DMS53 treated with DMSO at 0.1 percent for 48 hours (cell line): ENCODE measurements around the gene CT45A6.
"Not testable (repeated sequence)": the region's sequence is repeated elsewhere in the genome, so short reads cannot be mapped to it uniquely, and the experiment has no call there.

Experiments
- DNase-seq: peaks from one replicate; lab custom pipeline; 2025; ENCODE audit not compliant: unreplicated experiment; lab: John Stamatoyannopoulos, UW

CT45A6 gene, protein sequence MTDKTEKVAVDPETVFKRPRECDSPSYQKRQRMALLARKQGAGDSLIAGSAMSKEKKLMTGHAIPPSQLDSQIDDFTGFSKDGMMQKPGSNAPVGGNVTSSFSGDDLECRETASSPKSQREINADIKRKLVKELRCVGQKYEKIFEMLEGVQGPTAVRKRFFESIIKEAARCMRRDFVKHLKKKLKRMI

DNA sequence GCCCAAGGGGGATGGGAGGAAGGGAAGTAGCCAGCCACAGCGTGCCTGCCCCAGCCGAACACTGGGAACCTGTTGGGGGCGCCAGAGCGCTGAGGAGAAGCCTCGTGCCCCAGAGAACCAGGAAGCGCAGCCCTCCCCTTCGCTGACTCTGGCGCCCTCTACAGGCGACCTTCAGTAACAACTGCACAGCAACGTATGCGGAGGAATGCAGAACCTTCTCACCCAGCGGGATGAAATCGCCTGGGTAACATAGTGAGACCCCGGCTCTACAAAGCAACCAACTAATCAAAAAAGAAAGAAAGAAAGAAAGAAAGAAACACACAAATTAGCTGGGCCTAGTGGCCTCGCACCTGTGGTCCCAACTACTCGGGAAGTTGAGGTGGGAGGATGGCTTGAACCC lies at the start of gene CT45A6:
TSS of gene CT45A6 (minus strand) at position 101 of the 400 bp plus-strand sequence. CDS start 3,794 bp downstream, outside the sequence.
- not testable (repeated sequence) for DNase-seq

DNA sequence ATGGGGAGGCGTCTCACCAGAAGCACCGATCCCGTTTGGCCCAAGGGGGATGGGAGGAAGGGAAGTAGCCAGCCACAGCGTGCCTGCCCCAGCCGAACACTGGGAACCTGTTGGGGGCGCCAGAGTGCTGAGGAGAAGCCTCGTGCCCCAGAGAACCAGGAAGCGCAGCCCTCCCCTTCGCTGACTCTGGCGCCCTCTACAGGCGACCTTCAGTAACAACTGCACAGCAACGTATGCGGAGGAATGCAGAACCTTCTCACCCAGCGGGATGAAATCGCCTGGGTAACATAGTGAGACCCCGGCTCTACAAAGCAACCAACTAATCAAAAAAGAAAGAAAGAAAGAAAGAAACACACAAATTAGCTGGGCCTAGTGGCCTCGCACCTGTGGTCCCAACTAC lies 34.6 kb upstream of the CT45A6 start, which contains the start of gene CT45A7:
TSS of gene CT45A7 (minus strand) at position 101 of the 400 bp plus-strand sequence. CDS start 3,747 bp downstream, outside the sequence.
- not testable (repeated sequence) for DNase-seq

DNA sequence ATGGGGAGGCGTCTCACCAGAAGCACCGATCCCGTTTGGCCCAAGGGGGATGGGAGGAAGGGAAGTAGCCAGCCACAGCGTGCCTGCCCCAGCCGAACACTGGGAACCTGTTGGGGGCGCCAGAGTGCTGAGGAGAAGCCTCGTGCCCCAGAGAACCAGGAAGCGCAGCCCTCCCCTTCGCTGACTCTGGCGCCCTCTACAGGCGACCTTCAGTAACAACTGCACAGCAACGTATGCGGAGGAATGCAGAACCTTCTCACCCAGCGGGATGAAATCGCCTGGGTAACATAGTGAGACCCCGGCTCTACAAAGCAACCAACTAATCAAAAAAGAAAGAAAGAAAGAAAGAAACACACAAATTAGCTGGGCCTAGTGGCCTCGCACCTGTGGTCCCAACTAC lies 17.3 kb upstream of the CT45A6 start, which contains the start of gene CT45A2:
TSS of gene CT45A2 (minus strand) at position 101 of the 400 bp plus-strand sequence. CDS start 3,747 bp downstream, outside the sequence.
- DNase-seq: not testable (repeated sequence)

DNA sequence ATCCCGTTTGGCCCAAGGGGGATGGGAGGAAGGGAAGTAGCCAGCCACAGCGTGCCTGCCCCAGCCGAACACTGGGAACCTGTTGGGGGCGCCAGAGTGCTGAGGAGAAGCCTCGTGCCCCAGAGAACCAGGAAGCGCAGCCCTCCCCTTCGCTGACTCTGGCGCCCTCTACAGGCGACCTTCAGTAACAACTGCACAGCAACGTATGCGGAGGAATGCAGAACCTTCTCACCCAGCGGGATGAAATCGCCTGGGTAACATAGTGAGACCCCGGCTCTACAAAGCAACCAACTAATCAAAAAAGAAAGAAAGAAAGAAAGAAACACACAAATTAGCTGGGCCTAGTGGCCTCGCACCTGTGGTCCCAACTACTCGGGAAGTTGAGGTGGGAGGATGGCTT lies 17.2 kb downstream of the CT45A6 start, which contains the start of gene CT45A5:
TSS of gene CT45A5 (minus strand) at position 101 of the 400 bp plus-strand sequence. CDS start 3,774 bp downstream, outside the sequence.
- DNase-seq: not testable (repeated sequence)

DNA sequence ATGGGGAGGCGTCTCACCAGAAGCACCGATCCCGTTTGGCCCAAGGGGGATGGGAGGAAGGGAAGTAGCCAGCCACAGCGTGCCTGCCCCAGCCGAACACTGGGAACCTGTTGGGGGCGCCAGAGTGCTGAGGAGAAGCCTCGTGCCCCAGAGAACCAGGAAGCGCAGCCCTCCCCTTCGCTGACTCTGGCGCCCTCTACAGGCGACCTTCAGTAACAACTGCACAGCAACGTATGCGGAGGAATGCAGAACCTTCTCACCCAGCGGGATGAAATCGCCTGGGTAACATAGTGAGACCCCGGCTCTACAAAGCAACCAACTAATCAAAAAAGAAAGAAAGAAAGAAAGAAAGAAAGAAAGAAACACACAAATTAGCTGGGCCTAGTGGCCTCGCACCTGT lies 34.5 kb downstream of the CT45A6 start, which contains the start of gene CT45A3:
TSS of gene CT45A3 (minus strand) at position 101 of the 400 bp plus-strand sequence. CDS start 3,747 bp downstream, outside the sequence.
- not testable (repeated sequence) for DNase-seq

DNA sequence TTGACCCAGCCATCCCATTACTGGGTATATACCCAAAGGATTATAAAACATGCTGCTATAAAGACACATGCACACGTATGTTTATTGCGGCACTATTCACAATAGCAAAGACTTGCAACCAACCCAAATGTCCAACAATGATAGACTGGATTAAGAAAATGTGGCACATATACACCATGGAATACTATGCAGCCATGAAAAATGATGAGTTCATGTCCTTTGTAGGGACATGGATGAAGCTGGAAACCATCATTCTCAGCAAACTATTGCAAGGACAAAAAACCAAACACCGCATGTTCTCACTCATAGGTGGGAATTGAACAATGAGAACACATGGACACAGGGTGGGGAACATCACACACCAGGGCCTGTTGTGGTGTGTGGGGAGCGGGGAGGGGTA lies 57.8 kb downstream of the CT45A6 start:
- not testable (repeated sequence) for DNase-seq
